ENCODE results near the gene GJA8.

DNA sequence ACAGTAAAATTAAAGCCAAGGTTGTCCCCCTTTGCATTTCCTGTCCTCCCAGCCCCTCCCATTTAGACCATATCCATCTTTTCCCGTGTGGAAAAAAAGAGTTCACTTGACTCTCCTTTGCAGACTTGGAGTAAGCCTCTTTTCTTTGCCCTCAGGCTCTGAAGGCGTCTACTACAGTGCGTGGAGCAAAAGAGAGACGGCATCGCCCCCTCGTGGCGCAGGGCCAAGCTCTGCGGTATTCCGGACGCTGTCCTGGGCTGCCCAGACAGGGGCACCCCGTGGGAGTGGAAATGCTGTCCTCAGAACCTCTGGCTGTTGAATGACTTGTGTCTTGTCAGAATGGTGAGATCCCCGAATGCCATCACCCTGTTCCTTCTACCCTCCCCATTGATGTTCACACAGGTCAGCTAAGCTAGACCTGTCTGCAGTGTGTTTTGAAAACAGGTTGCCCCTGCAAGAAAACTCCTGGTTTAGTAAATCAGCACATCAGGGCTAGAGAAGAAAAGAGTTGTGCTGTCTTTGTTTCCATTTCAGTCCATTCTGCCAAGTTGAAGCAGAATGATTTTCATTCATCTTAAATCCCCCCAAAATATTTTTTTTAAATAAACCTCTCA lies 12.3 kb upstream of the GJA8 start:
- TF ChIP-seq CTCF (conservative IDR thresholded peaks at IDR 0.05; ENCODE audit: low read depth, low read length): peak; percentile 80
- TF ChIP-seq EZH2 (IDR thresholded peaks at IDR 0.05; ENCODE audit: borderline replicate concordance, low read depth, low read length, poor library complexity, severe bottlenecking): no peak
